Smooth muscle cell (in vitro differentiated cells): ENCODE data around the gene COG2. TPM values are rescaled to one million over a fixed set of nuclear protein-coding genes. Genes with fewer than 3 reads are reported as not detected.

Experiments used
- DNase-seq: peaks from one replicate; lab custom pipeline; 2025; ENCODE audit not compliant: unreplicated experiment; lab: John Stamatoyannopoulos, UW
- H2AFZ ChIP-seq: fragments of 200-600 bp; sonication (generic); 2 replicates; pipeline ENCODE4 v1.6.0; 2016; ENCODE audit warnings: antibody characterized with exemption, low read depth, mild to moderate bottlenecking
- H3F3A ChIP-seq: fragments of 200-600 bp; sonication (generic); 2 replicates; pipeline ENCODE4 v1.6.0; 2017; ENCODE audit warnings: antibody characterized with exemption, low read depth
- H3K27ac ChIP-seq: fragments of 200-600 bp; sonication (generic); 2 replicates; pipeline ENCODE4 v1.5.1; 2016; ENCODE audit warnings: low read depth, mild to moderate bottlenecking
- H3K27me3 ChIP-seq: fragments of 200-600 bp; sonication (generic); 2 replicates; pipeline ENCODE4 v1.6.1; 2016; ENCODE audit warnings: low read depth, mild to moderate bottlenecking
- H3K36me3 ChIP-seq: fragments of 200-600 bp; sonication (generic); 2 replicates; pipeline ENCODE4 v1.5.1; 2016; ENCODE audit warnings: low read depth
- H3K4me1 ChIP-seq: fragments of 200-600 bp; sonication (generic); 2 replicates; pipeline ENCODE4 v1.5.1; 2016; ENCODE audit warnings: low read depth
- H3K4me2 ChIP-seq: fragments of 200-600 bp; sonication (generic); 2 replicates; pipeline ENCODE4 v1.6.0; 2016; ENCODE audit warnings: mild to moderate bottlenecking
- H3K4me3 ChIP-seq: fragments of 200-600 bp; sonication (generic); 2 replicates; pipeline ENCODE4 v1.5.1; 2016; ENCODE audit warnings: mild to moderate bottlenecking
- H3K79me2 ChIP-seq: fragments of 200-600 bp; sonication (generic); 2 replicates; pipeline ENCODE4 v1.6.0; 2016; ENCODE audit warnings: low read depth, mild to moderate bottlenecking
- H3K9ac ChIP-seq: fragments of 200-600 bp; sonication (generic); 2 replicates; pipeline ENCODE4 v1.6.0; 2016; ENCODE audit warnings: low read depth
- H3K9me3 ChIP-seq: fragments of 200-600 bp; sonication (generic); replicated peaks from 2 replicates; pipeline ENCODE4 v1.5.1; 2016; ENCODE audit warnings: low read depth
- H4K20me1 ChIP-seq: fragments of 200-600 bp; sonication (generic); 2 replicates; pipeline ENCODE4 v1.6.0; 2016; ENCODE audit warnings: low read depth
- CTCF ChIP-seq: fragments of 200-600 bp; sonication (generic); IDR thresholded peaks from 2 replicates; pipeline ENCODE4 v1.5.1; 2017; ENCODE audit warnings: borderline replicate concordance, mild to moderate bottlenecking, antibody characterized with exemption; ENCODE audit not compliant: insufficient read depth, poor library complexity, severe bottlenecking
- WGBS: methylation state at CpG from one replicate; pipeline ENCODE4 v1.1.7; 2016; ENCODE audit warnings: low lambda C conversion rate; 5-methylcytosine and 5-hydroxymethylcytosine counted together
- polyA plus RNA-seq: library from polyadenylated mRNA; unstranded; fragments of >200 nt; fragmentation: Nextera tagmentation; extraction: Ambion mirVana; gene quantifications from 2 replicates; pipeline ENCODE4 v1.2.1, GENCODE V29; 2016
- total RNA-seq: library from RNA; depleted of rRNA; stranded (reverse); fragments of >200 nt; gene quantifications from 2 replicates; pipeline ENCODE4 v1.2.3, GENCODE V29; 2014

Gene COG2
- total and polyA plus RNA-seq, 2 experiments from 2014 or later = 16.5 to 23.8 TPM

GRCh38 chr1:230703679-230704385 lies 61.6 kb downstream of the COG2 start:
- no peaks in the 10 kb centered on the region for H3K36me3 ChIP-seq
- no peak overlapping the region for H3K4me3 ChIP-seq
- DNase-seq = no peak
- WGBS = 89% methylated on average over 8 of the region's 8 CpGs
- H4K20me1 ChIP-seq = no peaks in the 10 kb centered on the region
- TF ChIP-seq CTCF = no peak
- H3K79me2 ChIP-seq = no peaks in the 10 kb centered on the region
- H3K27ac ChIP-seq = no peak overlapping the region
- no peak overlapping the region for H2AFZ ChIP-seq
- H3K4me1 ChIP-seq = no peaks in the 10 kb centered on the region
- H3K9ac ChIP-seq = no peak overlapping the region
- no peaks in the 10 kb centered on the region for H3K27me3 ChIP-seq
- no peaks in the 10 kb centered on the region for H3K9me3 ChIP-seq
- H3F3A ChIP-seq = no peaks in the 10 kb centered on the region
- H3K4me2 ChIP-seq = no peak overlapping the region

GRCh38 chr1:230704830-230705229 lies 62.5 kb downstream of the COG2 start:
- H3K4me1 ChIP-seq = no peaks in the 10 kb centered on the region
- no peak overlapping the region for H3K4me3 ChIP-seq
- H2AFZ ChIP-seq = no peak overlapping the region
- no peaks in the 10 kb centered on the region for H3K27me3 ChIP-seq
- H3K9ac ChIP-seq = no peak overlapping the region
- H4K20me1 ChIP-seq = no peaks in the 10 kb centered on the region
- H3K4me2 ChIP-seq = no peak overlapping the region
- 97% methylated on average over 7 of the region's 7 CpGs for WGBS
- H3K27ac ChIP-seq = no peak overlapping the region
- TF ChIP-seq CTCF = no peak
- H3K79me2 ChIP-seq = no peaks in the 10 kb centered on the region
- no peaks in the 10 kb centered on the region for H3K36me3 ChIP-seq
- no peaks in the 10 kb centered on the region for H3F3A ChIP-seq
- H3K9me3 ChIP-seq = no peaks in the 10 kb centered on the region
- no peak for DNase-seq

GRCh38 chr1:230705289-230706019 lies 63.2 kb downstream of the COG2 start:
- no peaks in the 10 kb centered on the region for H3K36me3 ChIP-seq
- no peaks in the 10 kb centered on the region for H3K4me1 ChIP-seq
- H3K27me3 ChIP-seq = no peaks in the 10 kb centered on the region
- H3K4me3 ChIP-seq = no peak overlapping the region
- 88% methylated on average over 18 of the region's 18 CpGs for WGBS
- no peaks in the 10 kb centered on the region for H3K9me3 ChIP-seq
- DNase-seq = no peak
- H2AFZ ChIP-seq = no peak overlapping the region
- H3K27ac ChIP-seq = no peak overlapping the region
- no peaks in the 10 kb centered on the region for H3F3A ChIP-seq
- H4K20me1 ChIP-seq = no peaks in the 10 kb centered on the region
- no peaks in the 10 kb centered on the region for H3K79me2 ChIP-seq
- H3K9ac ChIP-seq = no peak overlapping the region
- no peak overlapping the region for H3K4me2 ChIP-seq
- no peak for TF ChIP-seq CTCF
